Activated T-cell treated with anti-CD3 and anti-CD28 coated beads for 4 hours (primary cell): ENCODE data around the gene PCDHGB3.
"Not testable (repeated sequence)": the region's sequence is repeated elsewhere in the genome, so short reads cannot be mapped to it uniquely, and the experiment has no call there.

ENCODE experiments used
- DNase-seq: peaks from one replicate; pipeline ENCODE4 v3.0.0-alpha.2; 2020

PCDHGB3 gene

GRCh38 chr5:141369994-141370848, at the start of gene PCDHGB3:
PCDHGB3 (plus strand) TSS chr5:141370242; CDS start chr5:141370395, 153 bp downstream.
- no peak for DNase-seq

- DNase-seq: no peak
Measured at GRCh38 chr5:141322261-141322660, 47.8 kb upstream of the PCDHGB3 start.

DNA sequence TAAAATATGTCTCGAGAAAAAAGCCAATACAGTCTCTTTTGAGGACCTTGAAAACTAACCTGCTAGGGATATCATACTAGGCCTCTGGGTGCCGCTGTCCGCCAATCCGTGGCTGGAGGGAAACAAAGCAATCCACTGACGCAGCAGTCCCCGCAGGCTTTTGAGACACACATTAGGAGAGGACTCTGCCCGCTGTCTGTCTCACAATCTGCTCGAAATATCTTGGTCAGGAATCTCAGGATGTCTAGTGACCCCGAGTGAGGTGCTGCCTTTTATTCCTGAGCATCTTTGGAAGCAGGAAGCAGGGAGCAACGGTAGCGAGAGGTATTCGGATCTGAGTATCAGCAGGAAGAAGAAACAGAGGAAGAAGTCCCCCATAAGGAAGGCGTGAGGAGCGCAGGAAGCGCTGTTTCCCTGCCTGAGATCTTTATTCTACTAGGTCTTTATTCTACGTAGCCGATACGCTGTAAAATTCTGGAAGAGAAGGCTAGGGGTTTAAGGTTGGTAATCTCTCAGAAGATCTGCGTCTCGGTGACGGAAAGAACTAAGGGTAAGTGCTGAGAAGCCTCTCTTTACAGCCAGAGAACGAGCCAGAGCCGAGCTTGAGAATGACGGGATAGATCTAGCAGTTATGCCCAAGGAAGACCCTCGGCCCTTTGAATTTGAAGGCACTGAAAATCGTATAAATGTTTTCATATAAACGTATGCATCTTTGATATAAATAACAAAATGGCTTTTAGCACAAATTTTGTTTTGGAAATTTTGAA, 43.8 kb upstream of the PCDHGB3 start:
- peak; percentile 52 for DNase-seq

GRCh38 chr5:141328231-141328630, 41.8 kb upstream of the PCDHGB3 start:
- DNase-seq: no peak

GRCh38 chr5:141330299-141331080, 39.6 kb upstream of the PCDHGB3 start, which contains the start of gene PCDHGA1:
PCDHGA1 (plus strand) TSS chr5:141330514.
- no peak for DNase-seq

DNA sequence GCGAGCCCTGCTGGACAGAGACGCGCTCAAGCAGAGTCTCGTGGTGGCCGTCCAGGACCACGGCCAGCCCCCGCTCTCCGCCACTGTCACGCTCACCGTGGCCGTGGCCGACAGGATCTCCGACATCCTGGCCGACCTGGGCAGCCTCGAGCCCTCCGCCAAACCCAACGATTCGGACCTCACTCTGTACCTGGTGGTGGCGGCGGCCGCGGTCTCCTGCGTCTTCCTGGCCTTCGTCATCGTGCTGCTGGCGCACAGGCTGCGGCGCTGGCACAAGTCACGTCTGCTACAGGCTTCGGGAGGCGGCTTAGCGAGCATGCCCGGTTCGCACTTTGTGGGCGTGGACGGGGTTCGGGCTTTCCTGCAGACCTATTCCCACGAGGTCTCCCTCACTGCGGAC, 37.5 kb upstream of the PCDHGB3 start:
- DNase-seq: not testable (repeated sequence)

DNA sequence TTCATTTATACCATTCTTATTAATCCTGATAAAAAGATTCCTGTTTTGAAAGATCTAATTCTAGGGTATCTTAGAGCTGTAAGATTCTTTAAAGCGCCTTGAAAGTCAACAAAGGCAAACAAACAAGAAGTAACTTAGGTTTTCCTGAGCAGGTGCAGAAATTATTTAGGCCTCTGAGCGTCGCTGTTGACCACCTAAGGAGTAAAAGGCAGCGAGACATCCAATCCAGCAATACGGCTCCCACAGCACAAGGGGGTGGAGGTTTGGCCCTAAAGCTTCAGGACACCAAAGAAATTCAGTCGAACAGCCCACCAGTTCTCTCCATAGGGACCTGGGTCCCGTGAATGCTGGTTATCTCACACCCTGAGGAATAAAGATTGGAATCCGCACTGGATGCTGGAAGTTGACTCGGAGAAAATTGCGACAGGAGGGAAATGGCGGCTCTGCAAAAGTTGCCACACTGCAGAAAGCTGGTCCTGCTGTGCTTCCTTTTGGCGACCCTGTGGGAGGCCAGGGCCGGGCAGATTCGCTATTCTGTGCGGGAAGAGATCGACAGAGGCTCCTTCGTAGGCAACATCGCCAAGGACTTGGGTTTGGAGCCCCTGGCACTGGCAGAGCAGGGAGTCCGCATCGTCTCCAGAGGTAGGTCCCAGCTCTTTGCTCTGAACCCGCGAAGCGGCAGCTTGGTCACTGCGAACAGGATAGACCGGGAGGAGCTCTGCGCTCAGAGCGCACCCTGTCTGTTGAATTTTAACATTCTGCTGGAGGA, 31.3 kb upstream of the PCDHGB3 start, which contains the start of gene PCDHGA2:
Gene PCDHGA2 (plus strand): TSS at position 223 of the 769 bp plus-strand sequence.
- DNase-seq: no peak

DNA sequence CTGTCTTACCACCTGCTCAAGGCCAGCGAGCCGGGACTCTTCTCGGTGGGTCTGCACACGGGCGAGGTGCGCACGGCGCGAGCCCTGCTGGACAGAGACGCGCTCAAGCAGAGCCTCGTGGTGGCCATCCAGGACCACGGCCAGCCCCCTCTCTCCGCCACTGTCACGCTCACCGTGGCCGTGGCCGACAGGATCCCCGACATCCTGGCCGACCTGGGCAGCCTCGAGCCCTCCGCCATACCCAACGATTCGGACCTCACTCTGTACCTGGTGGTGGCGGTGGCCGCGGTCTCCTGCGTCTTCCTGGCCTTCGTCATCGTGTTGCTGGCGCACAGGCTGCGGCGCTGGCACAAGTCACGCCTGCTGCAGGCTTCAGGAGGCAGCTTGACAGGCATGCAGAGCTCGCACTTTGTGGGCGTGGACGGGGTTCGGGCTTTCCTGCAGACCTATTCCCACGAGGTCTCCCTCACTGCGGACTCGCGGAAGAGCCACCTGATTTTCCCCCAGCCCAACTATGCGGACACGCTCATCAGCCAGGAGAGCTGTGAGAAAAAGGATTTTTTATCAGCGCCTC, 29.2 kb upstream of the PCDHGB3 start:
- DNase-seq: not testable (repeated sequence)

- DNase-seq: no peak
Measured at GRCh38 chr5:141342773-141343172, 27.3 kb upstream of the PCDHGB3 start.

DNA sequence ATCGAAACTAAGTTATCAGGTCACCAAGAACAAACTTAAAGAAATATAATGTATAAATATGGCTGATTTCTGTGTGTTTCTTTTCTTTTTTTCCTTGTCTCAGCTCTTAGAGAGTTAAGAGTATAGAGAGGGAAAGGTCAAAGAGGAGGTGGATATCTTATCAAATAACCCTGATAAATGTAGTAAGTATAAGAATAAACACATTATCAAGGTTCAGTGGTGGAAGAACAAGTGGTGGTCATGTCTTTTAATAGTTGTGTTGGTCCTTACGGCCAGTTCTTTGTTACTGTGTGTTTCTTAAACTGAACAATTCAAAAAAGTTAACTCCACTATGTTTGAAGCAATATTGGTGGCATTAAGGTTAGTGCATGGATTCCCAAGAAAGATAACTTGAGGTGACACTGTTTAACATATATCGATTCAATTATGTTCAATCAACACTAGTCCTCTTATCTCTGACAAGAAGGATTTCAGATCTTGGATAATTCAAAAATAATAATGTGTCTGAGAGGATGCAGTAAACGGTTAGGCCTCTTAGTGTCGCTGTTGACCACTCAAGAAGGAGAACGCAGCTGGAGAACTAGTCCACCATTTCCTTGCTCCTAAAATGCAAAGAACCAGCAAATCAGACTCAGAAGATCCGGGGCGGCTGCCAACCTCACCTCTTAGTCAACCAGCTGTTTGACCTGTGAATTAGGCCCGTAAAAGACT, 26.6 kb upstream of the PCDHGB3 start, which contains the start of gene PCDHGA3:
Gene PCDHGA3 (plus strand): TSS at position 588 of the 711 bp plus-strand sequence. CDS start 205 bp downstream, outside the sequence.
- no peak for DNase-seq

DNA sequence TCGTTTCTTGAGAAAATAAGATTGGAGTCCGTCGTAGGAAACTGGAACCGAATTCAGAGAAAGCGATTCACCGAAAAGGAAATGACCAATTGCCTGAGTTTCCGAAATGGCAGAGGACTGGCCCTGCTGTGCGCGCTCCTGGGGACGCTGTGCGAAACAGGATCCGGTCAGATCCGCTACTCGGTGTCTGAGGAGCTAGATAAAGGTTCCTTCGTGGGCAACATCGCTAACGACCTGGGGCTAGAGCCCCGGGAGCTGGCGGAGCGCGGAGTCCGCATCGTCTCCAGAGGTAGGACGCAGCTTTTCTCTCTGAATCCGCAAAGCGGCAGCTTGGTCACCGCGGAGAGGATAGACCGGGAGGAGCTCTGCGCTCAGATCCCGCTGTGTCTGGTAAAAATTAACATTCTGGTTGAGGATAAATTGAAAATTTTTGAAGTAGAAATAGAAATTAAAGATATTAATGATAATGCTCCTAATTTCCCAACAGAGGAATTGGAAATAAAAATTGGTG, 26.0 kb upstream of the PCDHGB3 start:
- no peak for DNase-seq

DNA sequence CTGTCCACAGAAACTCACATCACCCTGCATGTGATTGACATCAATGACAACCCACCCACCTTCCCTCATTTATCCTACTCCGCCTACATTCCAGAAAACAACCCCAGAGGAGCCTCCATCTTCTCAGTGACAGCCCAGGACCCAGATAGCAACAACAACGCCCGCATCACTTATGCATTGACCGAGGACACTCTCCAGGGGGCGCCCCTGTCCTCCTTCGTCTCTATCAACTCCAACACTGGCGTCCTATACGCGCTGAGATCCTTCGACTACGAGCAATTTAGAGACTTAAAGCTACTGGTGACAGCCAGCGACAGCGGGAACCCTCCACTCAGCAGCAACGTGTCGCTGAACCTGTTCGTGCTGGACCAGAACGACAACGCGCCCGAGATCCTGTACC, 24.7 kb upstream of the PCDHGB3 start:
- no peak for DNase-seq

DNA sequence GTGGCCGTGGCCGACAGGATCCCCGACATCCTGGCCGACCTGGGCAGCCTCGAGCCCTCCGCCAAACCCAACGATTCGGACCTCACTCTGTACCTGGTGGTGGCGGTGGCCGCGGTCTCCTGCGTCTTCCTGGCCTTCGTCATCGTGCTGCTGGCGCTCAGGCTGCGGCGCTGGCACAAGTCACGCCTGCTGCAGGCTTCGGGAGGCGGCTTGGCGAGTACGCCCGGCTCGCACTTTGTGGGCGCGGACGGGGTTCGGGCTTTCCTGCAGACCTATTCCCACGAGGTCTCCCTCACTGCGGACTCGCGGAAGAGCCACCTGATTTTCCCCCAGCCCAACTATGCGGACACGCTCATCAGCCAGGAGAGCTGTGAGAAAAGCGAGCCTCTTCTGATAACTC, 24.0 kb upstream of the PCDHGB3 start:
- not testable (repeated sequence) for DNase-seq

DNA sequence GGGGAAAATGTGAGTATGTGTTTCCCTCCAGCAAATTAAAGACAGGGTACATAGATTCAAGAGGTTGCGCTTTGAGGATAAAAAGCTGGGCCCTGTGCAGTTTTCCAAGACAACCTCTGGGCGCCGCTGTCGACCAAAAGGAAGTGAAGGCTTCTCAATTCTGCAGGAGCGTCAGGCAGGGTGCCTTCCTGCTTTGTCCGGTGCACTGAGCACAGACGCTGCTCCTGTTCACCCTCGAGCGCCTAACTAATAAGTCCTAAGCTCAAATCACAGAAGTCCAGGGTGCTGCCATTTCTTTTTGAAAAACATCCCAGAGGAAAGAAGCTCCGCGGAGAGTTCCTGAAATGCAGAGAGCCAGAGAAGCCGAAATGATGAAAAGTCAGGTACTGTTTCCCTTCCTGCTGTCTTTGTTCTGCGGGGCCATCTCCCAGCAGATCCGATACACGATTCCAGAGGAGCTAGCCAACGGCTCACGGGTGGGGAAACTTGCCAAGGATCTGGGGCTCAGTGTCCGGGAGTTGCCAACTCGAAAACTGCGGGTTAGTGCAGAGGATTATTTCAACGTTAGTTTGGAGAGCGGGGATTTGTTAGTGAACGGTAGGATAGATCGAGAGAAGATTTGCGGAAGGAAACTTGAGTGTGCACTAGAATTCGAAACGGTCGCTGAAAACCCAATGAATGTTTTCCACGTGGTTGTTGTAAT, 20.0 kb upstream of the PCDHGB3 start, which contains the start of gene PCDHGB1:
Gene PCDHGB1 (plus strand): TSS at position 183 of the 703 bp plus-strand sequence. CDS start 162 bp downstream, at position 345.
- no peak for DNase-seq

GRCh38 chr5:141351591-141351990, 18.5 kb upstream of the PCDHGB3 start:
- DNase-seq: no peak

DNA sequence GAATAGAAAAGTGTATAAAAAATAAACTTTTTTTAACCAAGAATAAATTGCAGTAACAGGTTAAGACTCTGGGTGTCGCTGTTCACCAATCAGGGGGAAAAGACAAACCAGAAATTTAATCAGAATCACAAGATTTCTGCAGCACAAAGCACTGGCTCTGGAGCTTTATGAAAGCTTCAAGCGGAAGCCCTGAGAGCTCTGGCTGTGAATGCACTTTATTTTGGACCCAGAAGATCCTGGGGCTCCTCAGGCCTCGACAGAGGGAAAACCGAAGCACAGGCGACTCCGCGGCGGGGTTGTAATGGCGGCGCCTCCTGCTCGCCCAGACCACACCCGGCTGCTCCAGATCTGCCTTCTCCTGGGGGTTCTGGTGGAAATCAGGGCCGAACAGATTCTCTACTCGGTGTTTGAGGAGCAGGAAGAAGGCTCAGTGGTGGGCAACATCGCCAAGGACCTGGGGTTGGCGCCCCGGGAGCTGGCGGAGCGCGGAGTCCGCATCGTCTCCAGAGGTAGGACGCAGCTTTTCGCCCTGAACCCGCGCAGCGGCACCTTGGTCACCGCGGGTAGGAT, 15.1 kb upstream of the PCDHGB3 start, which contains the start of gene PCDHGA4:
Gene PCDHGA4 (plus strand): TSS at position 122 of the 570 bp plus-strand sequence. CDS start 87 bp downstream, at position 209.
- no peak for DNase-seq

DNA sequence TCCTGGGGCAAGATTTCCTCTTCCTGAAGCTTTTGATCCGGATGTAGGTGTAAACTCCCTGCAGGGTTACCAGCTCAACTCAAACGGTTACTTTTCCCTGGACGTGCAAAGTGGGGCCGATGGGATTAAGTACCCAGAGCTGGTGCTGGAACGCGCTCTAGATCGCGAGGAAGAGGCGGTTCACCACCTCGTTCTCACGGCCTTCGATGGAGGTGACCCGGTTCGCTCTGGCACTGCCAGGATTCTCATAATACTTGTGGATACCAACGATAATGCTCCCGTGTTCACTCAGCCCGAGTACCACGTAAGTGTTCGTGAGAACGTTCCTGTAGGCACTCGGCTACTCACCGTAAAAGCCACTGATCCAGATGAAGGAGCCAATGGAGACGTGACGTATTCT, 14.4 kb upstream of the PCDHGB3 start:
- no peak for DNase-seq

DNA sequence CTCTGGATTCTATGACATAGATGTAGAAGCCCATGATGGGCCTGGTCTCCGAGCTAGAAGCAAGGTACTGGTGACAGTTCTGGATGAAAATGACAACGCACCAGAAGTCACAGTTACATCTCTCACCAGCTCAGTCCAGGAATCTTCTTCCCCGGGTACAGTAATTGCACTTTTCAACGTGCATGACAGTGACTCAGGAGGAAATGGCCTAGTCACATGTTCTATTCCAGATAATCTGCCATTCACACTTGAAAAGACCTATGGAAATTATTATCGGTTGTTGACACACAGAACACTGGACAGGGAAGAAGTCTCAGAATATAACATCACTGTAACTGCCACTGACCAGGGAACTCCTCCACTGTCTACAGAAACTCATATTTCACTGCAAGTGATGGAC, 13.9 kb upstream of the PCDHGB3 start:
- no peak for DNase-seq

DNA sequence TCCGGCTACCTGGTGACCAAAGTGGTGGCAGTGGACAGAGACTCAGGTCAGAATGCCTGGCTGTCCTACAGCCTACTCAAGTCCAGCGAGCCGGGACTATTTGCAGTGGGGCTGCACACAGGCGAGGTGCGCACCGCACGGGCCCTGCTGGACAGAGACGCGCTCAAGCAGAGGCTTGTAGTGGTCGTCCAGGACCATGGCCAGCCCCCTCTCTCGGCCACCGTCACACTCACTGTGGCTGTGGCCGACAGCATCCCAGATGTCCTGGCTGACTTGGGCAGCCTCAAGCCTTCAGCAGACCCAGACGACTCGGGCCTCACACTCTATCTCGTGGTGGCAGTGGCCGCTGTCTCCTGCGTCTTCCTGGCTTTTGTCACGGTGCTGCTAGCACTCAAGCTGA, 13.1 kb upstream of the PCDHGB3 start:
- no peak for DNase-seq
